ENCODE results near the gene PBX3.

The PBX3 gene

DNA sequence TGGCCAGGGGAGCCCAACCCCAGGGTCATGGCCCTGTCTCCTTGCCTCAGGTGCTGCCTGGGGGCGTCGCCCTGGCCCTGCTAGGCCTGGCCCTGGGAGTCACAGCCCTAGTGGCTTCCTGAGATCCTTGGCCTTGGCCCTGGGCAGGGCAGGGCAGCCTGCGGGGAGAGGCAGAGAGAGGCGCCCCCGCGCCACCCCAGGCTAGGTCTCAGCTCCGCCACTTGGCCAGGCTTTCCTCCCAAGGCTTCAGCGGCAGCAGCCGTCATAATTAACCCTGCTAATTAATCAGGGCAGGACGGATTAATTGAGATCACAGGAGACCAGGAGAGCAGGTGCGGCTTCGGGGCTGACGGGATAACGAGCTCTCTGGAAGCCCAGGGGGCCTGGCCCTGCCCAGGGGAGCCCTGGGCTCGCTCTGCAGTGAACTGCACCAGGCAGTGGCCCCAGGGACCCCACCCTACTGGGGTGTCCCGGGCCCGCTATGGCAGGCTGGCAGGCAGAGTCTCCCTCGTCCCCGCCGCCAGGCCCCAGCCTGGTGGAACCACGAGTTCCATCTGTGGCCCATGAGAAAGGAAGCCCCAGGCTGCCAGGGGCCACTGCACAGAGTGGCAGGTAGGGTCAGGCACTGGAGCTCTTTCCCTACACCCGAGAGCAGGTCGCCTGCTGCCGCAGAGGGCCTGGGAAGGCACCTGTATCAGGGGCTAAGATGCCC lies 269.6 kb downstream of the PBX3 start:
- in situ Hi-C loops (cut with MboI; ENCODE audit: low sequenced_read_pairs): no loop called here
